GM12892 (cell line): ENCODE data around the gene CALCOCO2.
"Not testable (repeated sequence)": the region's sequence is repeated elsewhere in the genome, so short reads cannot be mapped to it uniquely, and the experiment has no call there.

ENCODE experiments used
- DNase-seq: peaks from one replicate; pipeline ENCODE4 v3.0.0; 2011; ENCODE audit not compliant: insufficient read length
- FAIRE-seq: peaks from 2 replicates; lab custom pipeline; 2011; peaks lifted over from hg19 to GRCh38; lab: Jason Lieb, UNC
- POLR2A ChIP-seq: IDR thresholded peaks from 2 replicates; pipeline ENCODE4 v1.6.1; 2011; ENCODE audit warnings: low read depth, low read length, control low read depth
- POLR2AphosphoS5 ChIP-seq: IDR thresholded peaks from 2 replicates; pipeline ENCODE4 v1.6.1; 2011; ENCODE audit warnings: low read depth, low read length, control low read depth
- TAF1 ChIP-seq: IDR thresholded peaks from 2 replicates; pipeline ENCODE4 v1.6.1; 2011; ENCODE audit warnings: low read depth, mild to moderate bottlenecking, control low read depth, low read length, borderline replicate concordance

The CALCOCO2 gene

DNA sequence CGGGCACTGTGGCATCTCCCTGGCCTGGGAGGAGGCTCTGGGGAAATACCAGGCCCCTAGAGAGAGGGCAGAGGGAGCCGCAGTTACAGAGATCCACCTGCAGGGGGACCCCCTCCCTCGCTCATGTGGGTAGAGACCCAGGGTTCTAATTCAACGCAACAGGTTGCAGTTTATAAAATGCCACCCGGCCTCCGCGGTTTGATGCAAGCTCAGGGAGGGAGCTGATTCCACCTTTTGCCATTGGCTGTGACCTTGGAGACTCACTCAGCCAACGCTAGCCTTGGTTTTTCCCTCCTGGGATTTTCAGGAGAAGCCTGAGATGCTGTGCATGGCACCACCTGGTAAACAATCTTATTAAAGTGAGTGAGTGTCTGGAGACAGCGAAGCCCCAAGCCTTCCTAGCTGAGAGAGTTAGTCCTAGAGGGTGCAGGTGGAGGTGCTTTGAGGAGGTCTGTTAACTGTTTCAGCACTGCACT lies 25.9 kb upstream of the CALCOCO2 start:
- peak; percentile 61 for DNase-seq
- peak; percentile 85 for FAIRE-seq

DNA sequence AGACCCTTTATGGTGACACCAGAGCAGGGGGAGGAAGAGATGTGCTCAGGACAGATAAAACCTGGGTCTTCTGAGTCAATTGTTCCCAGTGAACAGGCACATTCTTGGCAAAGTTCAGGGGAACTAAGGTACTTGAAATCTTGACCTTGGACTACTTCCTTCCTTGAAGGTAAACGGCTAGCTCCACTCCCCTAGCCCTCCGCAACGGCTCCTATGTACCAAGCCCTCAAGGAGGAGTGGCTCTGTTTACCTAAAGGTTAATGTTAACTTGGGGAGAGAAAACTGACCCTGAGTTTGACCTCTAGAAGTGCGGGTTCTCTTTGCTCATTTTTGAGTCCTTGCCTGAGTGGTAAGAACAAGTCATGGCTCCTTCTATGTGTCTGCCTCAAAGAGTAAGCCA lies 21.7 kb upstream of the CALCOCO2 start:
- TF ChIP-seq POLR2A (no peak), TAF1 (no peak), POLR2AphosphoS5 (no peak)
- DNase-seq (no peak), FAIRE-seq (no peak)

More for the DNA sequence above, 25.9 kb upstream of the CALCOCO2 start:
- no peak for TF ChIP-seq TAF1
- no peak for TF ChIP-seq POLR2AphosphoS5
- TF ChIP-seq POLR2A: no peak

DNA sequence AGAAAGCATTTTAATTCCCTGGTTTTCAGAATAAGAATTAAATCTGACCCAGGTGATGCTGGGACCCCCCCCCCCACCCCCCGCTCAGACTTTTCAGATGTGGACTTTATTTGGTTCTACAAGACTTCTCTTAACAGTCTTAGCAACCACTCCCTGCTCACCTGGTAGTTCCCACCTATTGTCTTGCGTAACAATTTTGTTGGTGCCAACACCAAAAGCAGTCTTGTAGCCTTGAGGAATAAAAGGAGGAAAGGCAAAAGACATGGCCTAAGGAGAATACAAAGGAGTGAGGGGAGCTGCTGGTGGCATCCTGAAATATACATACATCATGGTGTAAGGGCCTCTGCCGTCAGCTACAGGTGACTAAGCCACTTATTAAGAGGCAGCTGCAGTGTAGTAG lies 18.8 kb upstream of the CALCOCO2 start:
- no peak for FAIRE-seq
- no peak for TF ChIP-seq POLR2A
- no peak for TF ChIP-seq TAF1
- TF ChIP-seq POLR2AphosphoS5: no peak
- no peak for DNase-seq

DNA sequence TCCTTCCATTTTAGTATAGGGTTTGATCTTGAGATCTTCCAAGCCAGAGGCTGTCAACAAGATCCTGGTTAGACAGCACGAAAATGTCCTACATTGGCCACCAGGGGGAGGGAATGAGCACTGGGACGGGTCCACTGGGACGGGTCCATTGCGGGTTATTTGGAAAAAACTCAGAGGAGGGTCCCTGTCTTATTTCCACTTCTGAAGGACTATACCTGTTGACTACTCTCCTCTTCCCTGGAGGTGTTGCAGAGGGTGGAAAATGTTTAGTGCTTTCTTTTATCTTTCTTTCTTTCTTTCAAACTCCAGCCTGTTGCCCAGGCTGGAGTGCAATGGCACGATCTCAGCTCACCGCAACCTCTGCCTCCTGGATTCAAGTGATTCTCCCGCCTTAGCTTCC lies 16.3 kb upstream of the CALCOCO2 start:
- DNase-seq: peak; percentile 54
- TF ChIP-seq POLR2AphosphoS5: no peak
- TF ChIP-seq TAF1: no peak
- no peak for TF ChIP-seq POLR2A
- peak; percentile 74 for FAIRE-seq

DNA sequence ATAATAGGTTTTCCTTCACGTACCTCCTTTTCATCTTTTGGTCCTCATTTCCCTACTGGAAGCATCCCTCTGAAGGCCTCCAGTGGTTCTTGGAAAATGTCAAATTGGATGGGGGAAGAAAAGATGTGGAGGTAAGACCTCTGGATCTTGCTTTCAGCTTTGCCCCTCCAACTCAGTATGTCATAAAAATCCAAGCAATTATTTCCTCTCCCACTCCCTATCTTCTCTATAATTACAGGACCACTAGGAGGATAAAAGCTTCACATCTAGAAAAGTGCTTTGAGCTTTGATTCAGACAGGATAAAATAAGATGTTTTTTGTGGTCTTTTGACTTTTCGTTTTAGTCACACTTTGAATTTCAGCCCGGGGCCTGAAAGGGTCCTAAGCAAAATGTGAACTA lies 15.5 kb upstream of the CALCOCO2 start:
- DNase-seq: no peak
- TF ChIP-seq POLR2A (no peak), POLR2AphosphoS5 (no peak), TAF1 (no peak)
- no peak for FAIRE-seq

DNA sequence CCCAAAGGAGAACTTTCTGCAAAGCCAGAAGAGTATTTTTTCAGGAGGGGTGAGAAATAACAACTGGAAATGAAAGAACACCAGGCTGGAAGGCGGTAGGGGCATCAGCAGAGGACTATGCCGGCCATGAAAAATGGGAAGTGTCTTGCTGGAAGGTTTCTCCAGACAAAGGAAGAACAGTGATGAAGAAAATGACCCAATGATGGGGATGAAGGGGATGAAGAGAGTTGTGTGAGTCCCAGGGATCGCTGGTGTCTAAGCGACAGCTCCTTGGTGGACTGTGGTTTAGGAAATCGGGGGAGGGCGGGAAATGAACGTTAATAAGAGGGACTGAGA lies 14.4 kb upstream of the CALCOCO2 start:
- TF ChIP-seq POLR2AphosphoS5 (no peak), POLR2A (no peak), TAF1 (no peak)
- no peak for FAIRE-seq
- no peak for DNase-seq

DNA sequence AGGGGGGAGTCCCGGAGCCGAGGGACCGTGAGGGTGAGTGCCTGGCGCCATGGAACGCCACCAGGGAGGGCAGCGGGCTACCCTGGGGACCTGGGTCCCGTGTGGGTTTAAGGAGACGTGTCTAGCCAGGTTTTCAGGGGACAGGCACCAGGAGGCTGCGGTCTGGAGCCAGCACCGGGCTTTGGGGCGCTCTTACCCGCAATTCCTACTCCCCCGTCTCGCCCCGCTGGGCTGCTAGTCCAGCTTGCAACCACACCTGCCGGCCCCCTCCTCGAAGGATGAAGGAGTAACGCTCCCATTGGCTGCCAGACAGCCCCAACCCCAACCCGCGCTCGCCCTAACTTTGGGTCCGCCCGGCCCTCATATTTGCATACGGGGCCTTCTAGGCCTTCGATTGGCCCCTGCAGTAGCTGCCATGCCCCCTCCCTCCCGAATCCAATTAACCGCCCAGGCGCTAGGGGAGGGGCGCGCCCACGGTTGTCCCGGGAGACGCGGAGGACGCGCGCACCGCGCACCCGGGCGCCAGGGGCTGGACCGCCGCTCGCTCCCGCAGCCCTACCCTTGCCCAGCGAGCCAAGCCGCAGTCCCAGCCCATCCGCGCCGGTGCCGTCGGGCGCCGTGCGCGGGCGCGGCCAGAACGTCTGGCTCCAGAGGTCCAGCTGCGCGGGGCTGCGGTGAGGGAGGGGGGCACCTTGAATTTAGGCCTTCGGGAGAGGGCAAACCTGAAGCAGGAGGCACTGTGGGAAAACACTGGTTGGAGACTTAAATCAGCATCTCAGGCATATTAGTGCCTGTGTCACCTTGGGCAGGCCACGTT lies 13.9 kb upstream of the CALCOCO2 start, which contains the start of gene TTLL6:
TTLL6 (minus strand) TSS at position 456 of the 817 bp plus-strand sequence; CDS start at position 299, 157 bp downstream.
- peak; percentile 24 for FAIRE-seq
- DNase-seq: peak; percentile 69
- no peak for TF ChIP-seq TAF1
- TF ChIP-seq POLR2A: no peak
- no peak for TF ChIP-seq POLR2AphosphoS5

DNA sequence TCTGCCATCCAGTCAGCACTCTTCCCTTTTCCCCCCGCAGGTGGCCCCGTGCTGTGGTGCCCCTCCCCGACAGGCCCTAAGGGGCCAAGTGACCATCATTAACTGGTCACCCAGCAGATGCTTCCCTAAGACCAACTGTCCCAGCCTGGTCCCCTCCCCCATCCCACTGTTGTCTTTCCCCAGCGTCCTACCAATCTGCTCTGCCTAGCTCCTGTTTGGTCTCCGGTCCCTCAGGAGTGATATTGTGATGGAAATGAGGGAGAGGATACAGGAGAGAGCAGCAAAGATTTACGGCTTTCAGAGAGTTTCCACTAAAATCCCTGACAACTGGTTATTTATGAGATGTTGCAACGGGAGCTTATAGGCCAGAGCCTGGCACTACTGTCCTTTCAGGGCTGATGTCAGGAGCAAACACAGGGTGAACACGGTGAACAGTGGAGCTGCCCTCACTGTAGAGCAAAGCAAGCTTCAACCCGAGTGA lies 12.4 kb upstream of the CALCOCO2 start:
- TF ChIP-seq POLR2AphosphoS5 (no peak), POLR2A (no peak), TAF1 (no peak)
- FAIRE-seq: no peak
- no peak for DNase-seq

DNA sequence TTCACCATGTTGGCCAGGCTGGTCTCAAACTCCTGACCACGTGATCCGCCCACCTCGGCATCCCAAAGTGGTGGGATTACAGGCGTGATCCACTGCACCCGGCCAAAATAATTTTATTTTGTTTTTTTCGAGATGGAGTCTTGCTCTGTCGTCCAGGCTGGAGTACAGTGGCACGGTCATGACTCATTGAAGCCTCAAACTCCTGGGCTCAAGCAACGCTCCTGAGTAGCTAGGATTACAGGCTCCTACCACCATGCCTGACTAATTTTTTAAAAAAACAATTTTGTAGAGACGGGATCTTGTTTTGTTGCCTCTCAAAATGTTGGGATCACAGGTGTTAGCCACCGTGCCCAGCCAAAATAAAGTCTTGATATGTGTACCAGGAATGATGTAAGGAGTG lies 11.4 kb upstream of the CALCOCO2 start:
- no peak for TF ChIP-seq TAF1
- TF ChIP-seq POLR2A: no peak
- no peak for TF ChIP-seq POLR2AphosphoS5
- DNase-seq (no peak), FAIRE-seq (no peak)

DNA sequence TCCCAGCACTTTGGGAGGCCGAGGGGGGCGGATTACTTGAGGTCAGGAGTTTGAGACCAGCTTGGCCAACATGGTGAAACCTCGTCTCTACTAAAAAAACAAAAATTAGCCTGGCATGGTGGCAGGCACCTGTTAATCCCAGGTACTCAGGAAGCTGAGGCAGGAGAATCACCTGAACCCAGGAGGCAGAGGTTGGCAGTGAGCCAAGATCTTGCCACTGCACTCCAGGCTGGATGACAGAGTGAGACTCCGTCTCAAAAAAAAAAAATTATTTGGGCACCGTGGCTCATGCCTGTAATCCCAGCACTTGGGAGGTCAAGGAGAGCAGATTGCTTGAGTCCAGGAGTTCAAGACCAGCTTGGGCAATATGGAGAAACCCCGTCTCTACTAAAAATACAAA lies 9.9 kb upstream of the CALCOCO2 start:
- not testable (repeated sequence) for FAIRE-seq

DNA sequence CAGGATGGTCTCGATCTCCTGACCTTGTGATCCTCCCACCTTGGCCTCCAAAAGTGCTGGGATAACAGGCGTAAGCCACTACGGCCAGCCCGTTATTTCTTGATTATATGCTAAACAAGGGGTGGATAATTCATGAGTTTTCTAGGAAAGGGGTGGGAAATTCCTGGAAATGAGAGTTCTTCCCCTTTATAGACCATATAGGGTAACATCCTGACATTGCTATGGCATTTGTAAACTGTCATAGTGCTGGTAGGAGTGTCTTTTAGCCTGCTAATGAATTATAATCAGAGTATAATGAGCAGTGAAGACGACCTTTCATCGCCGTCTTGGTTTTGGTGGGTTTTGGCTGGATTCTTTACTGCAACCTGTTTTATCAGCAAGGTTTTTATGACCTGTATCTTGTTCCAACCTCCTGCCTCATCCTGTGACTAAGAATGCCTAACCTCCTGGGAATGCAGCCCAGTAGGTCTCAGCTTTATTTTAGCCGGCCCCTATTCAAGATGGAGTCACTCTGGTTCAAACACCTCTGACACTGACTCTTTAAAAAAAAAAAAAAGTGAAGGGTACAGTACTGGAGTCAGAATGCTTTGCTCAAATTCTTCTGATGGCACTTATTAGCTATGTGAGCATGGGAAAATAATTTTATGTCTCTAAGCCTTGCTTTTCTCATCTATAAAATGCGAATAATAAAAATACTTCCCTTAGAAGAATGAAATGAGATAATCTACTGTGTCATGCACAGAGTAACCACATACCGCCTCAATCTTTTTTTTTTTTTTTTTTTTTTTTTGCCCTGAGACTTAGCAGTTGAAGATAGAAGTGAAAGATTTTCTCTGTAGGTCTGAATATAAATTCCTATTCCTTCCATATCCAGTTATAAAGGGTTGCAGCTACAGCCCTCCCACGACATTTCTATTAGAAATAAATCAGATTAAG lies 5.1 kb upstream of the CALCOCO2 start:
- no peak for DNase-seq

More for the DNA sequence above, 9.9 kb upstream of the CALCOCO2 start:
- not testable (repeated sequence) for DNase-seq

DNA sequence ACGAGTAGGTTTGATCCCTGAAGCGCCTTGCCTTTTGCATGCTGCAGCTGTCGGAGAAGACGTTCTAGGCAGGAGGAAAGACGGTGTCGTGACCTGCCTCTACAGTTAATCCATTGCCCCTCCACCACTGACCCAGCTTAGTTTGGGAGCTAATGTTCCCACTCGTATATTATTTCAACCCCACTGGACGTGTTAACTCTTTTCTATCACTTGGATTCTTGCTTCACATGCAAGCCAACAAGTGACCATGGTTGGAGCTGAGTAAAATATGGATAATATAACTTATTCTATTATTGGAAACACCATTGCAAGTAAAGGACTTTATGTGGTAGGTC lies 681 bp downstream of the CALCOCO2 start:
- DNase-seq (no peak), FAIRE-seq (no peak)
- no peak for TF ChIP-seq POLR2AphosphoS5
- no peak for TF ChIP-seq TAF1
- no peak for TF ChIP-seq POLR2A

More for the DNA sequence above, 5.1 kb upstream of the CALCOCO2 start:
- TF ChIP-seq TAF1 (no peak), POLR2AphosphoS5 (no peak), POLR2A (no peak)
- FAIRE-seq: no peak
